HG03469 (cell line): ENCODE measurements around the gene DCTN4.
"Not testable (repeated sequence)": the region's sequence is repeated elsewhere in the genome, so short reads cannot be mapped to it uniquely, and the experiment has no call there.

Experiments
- ATAC-seq: cut with Tn5 transposase; IDR thresholded peaks from one replicate; pipeline ENCODE4 v1.9.1; 2021; ENCODE audit warnings: mild to moderate bottlenecking, moderate library complexity, moderate number of reproducible peaks; ENCODE audit not compliant: unreplicated experiment

DCTN4 gene

DNA sequence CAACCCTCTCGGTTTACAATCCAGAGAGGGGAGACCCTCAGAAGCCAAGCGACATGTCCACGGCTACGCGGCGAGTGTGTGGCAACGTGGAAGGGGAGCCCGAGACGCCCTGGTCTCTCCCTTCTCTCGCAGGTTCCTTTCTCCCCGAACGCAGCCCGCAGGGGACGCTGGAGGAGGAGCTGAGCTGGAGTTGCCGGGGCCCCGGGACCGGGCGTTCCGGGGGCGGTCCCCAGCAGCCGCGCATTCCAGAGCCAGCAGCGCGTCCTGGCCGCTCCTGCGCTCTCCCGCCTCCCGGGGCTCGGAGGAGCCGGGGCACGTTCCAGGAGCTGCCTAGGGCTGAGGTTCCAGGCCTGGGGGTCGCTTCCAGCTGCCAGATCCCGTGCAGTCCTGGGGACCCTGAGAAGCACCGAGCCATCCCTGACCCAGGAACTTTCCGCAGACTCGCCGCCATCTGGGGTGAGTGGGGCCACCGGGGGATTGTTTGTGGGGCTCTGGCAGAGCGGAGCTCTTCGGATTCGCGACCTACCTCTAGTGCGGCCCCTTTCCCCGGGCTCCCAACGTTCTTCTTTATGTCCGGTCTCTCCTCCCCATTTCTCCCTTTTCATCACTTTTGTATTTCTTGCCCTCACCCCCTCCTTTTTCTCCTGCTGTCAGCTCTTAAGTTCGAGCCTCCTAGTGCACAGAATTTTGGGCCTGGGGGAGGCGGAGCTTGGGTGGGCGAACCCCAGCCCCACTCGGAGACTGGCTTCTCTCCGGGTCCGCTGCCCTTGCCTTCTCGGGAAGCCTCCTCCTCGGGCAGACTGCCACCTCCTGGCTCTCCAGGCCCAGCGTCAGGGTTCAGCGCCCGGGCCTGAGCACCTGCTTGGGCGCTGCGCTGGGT lies 19.9 kb upstream of the DCTN4 start, which contains the start of gene SMIM3:
Gene SMIM3, plus strand, starts transcription at position 241 of the 880 bp plus-strand sequence. CDS start 16,684 bp downstream, outside the sequence.
- ATAC-seq = no peak

DNA sequence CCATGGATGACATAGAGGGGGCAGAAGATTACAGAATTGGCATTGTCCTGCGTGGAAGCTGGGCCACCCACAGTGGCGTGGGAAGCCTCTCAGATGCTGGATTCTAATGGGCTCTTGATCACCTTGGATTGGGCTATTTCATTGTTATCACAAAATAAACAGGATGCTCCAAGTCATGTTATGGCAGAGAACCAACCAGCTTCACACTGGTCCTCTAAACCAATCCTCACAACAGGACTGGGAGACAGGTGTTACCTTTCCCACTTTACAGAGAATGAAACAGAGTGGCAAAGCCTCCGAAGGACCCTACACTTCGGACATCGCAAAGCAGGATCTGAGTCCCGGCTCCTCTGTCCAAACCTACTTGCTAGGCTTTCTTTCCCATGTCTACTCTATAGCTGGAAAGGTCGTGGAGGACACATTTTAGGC lies 19.3 kb upstream of the DCTN4 start:
- ATAC-seq = no peak

DNA sequence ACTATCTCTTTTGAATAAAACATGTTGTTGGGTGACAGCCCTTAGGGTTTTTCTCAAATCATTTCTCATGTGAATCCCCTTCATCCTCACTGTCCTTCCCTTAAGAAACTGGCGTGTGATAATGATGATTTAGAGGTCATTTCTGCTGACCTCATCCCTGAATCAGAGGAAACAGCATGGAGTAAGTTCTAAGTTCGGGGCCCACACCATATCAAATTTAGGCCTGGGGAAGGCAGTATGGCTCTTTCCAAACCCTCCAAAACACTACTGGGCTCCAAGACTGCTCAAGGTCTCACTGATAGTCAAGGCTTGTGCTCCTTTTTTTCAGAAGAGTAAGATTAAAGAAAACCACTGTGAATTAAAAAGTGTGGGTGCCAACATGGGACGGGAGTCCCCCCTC lies 18.9 kb upstream of the DCTN4 start:
- ATAC-seq = no peak

DNA sequence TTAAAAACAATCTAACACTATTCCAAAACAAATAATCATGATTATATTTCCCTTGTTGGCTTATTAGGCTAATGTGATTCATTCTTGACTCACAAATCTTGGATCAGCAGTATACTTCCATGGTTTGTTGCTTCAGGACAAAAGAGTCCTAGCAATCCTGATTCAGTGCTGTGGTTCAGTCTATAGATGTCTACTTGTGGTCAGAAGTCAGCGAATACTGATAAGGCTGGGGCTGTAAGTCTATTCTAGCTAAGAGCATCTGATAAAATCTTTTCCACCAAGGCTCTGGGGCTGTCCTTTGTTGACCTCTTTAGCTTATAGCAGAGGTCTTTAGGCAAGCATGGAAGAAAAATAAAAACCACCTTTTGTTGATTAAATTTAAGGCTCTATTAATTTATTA lies 15.3 kb upstream of the DCTN4 start:
- no peak for ATAC-seq

DNA sequence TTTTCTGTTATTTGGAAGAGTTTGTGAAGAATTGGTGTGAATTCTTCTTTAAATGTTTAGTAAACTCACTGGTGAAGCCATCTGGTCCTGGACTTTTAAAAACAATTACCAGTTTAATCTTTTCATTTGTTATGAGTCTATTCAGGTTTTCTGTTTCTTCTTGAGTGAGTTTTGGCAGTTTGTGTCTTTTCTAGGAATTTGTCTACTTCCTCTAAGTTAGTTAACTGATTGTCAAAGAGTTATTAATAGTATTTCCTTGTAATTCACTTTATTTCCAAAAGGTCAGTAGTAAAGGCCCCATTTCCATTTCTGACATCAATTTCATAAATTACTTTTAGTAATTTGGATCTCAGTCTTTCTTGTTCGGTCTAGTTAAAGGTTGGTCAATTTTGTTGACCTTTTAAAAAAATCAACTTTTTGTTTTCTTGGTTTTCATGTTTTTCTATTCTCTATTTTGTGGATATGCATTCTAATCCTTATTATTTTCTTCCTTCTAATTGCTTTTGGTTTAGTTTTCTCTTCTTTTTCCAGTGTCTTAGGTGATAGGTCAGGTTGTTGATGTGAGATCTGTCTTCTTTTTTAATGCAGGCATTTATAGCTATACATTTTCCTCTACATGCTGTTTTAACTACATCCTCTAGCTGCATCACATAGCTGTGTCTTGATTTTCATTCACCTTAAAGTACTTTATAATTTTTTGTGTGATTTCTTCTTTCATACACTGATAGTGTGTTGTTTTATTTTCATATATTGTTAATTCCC lies 12.4 kb upstream of the DCTN4 start:
- ATAC-seq = no peak

DNA sequence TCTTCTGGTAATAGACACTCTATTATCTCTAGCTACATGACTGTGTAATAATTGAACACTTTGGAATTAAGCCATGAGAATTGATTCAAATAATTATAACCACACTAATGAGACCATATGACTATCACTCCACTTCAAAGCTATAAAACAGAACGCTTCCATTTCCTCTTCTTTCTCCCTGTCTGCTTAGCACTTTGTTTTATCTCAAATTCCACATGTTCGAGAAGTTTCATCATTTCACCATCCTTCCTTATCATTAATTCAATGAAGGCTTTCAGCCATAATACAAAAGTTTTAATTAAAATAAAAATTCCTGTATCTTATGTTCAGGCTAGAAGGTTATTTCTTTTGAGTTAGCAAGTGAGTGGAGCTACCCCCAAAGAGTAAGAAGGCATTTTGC lies 7.4 kb upstream of the DCTN4 start:
- ATAC-seq = no peak

DNA sequence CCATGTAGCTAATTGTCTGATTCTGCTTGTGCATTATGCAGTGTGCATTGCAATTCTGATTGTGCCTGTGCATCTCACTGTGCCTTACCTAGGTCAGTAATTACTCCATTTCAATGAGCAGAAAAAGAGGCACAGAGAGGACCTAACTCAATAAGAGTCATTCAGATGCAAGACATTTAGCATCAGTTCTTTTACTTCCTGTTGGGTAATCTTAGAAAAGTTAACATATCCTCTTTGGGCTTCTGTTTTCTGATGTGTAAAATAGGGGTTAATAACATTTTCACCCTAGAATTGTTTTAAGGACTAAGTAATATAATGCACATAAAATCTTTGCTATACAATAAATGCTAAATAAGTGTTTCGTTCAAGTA lies 7.0 kb upstream of the DCTN4 start:
- no peak for ATAC-seq

DNA sequence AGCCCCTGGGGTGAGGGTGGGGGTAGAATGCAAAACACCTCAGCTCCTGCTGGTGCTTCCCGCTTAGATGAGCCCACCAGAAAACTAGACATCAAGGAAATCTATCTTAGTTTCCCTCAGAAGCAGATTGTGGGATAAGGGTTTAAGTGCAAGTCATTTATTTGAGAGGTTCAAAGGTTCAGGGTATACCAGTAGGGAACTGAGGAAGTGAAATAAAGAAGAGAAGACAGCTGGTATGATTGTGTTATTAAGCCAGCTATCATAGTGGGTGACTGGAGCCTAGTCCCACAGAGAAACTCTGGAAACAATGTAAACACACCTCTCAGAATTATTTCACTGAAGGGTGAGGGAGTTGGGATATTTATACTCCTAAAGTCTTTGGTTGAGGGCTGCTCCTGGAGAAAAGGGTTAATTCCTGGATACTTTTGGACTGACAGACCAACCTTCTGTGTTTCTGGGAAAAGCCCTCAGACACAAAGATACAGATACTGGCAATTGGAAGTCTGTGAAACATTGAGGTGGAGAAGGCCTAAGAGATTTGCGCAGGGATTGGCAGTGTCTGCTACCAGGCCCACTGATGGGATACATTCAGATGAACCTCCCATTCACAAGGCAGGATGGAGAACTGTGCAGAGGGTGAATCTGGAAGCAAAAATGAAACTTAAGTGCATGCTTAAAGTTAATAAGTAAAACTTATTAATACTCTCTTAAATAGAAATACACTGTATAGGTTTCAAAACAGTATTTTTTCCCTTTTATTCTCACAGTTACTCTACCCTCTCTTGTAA lies 6.4 kb upstream of the DCTN4 start:
- ATAC-seq = no peak

DNA sequence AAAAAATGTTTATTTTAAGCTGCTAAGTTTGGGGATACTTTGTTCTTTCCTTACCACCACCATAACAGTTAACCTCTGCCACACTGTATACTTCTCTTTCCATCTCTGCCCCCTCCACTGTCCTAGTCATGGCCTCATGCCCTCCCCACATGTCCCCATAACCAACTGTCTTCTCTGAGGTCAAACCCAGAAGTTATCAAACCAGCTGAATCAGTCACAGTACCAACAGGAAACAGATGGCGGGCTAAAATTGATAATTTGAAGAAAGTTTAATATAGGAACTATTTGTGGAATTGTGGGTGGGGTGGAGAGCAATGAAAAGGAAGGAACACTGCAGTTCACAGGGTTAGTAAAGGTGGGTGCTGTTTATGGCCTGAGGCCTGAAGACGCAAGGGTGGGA lies 5.7 kb upstream of the DCTN4 start:
- no peak for ATAC-seq

DNA sequence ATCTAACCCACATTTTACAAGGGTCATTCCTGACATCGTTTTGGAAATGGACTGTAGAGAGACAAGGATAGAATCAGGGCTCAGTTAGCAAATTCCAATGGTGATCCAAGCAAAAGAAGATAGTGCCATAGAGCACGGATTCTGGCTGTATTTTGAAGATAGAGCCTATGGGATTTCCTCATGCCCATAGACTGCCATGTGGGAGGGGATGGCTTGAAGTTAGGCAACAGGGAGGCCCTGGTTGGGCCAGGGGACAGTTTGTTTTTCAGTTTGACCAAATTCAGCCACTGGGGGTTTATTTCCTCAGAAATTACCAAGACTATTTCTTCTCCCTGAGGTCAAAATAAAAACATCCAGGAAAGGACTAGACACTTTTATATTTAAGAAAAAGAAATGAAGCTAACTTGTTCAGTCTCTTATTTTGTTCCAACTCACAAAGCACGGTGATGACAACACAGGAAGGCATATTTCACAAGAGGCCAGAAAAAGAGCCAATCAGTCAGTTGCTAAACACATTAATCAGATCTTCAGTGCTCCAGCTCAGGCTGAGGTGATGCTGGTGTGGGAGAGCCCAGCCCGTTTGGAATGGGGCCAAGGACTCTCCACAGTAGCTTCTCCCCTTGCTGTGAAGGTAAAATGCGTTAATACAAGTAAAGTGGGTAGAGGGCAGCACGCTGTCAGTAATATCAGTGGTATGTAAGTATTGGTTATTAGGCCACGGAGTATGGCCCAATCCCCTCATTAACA lies 4.4 kb upstream of the DCTN4 start:
- ATAC-seq = no peak

DNA sequence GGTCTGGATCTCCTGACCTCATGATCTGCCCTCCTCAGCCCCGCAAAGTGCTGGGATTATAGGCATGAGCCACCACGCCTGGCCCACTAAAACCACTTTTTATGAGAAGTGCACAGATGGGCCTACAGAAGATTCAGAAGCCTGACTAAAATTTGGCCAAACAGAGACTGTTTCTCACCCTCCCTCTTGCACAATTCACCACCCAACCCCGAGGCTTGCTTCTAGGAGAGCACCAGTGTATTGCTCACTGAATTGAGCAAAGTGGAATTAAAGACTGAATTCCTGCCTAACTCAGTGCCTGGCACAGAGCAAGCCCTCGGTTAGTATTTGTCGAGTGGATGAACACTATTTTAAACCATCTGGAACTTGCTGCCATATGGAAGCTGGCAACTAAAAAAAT lies 3.4 kb upstream of the DCTN4 start:
- ATAC-seq = no peak

DNA sequence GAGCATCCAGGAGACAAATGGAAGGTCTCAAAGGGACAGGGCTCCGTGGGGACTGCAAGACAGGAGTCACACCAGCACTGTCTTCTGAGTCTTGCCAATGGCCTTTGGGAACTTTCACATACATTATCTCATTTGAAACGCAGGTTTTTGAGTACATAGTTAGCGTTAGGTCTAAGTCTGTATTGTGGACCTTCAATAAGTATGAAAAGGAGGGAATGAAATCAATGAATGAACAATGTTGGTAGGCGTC lies 442 bp upstream of the DCTN4 start:
- no peak for ATAC-seq

DNA sequence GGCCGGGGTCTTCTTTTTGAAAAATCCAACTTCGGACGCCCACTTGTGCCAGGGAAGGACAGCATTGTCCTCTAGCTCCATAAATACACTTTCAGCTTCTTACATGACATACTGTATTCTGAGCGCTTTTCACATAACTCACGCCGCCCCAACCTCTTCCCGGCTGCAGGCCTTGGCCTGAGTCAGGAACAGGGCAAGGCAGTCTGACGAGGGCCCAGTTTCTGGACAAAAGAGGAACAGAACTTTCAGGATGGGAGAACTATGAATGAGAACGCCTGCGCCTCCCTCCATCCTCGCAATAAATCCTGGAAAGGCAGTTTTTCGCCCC lies 650 bp downstream of the DCTN4 start:
- ATAC-seq = peak; percentile 1

DNA sequence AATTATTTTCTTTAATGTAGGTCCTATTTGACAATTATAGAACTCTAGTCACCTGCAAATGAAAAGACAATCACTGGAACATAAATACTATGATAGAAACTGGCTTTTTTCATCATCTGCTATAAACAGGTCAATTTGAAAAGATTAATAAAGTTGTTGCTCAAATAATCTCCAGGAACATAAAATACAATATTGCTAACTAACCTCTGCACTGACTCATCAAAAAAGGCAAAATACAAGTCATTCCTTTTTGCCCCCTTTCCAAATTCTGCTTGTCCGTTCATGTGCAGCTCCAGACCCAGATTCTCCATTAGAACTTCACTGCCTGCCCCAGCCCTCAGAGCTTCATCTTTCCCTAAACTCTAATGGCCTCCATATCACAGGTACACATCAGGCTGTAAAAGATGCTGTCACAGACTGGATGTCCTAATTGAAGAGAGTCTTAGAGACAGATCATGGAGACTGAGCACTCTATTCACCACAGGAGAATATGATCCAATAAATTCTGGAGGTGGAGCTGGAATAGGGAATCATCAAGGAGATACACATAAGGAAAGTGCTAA lies 1.6 kb downstream of the DCTN4 start:
- no peak for ATAC-seq

DNA sequence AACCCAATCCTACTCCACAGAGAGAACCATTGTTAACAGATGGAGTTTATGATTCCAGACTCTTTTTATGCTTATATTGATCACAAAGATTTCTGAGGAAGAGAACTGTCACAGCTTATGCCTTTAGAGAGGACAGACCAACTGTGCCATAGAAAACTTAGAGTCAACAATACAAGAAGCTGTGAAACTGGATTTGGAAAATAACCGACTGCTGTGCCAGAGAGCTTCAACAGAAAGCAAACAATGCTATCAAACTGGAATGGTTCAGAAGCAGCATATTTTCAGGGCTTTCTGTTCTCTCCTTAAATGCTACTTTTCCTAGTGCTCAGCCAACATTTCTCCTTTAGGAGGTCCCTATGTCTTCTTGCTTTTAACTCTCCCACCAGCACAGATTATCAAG lies 5.0 kb downstream of the DCTN4 start:
- no peak for ATAC-seq

DNA sequence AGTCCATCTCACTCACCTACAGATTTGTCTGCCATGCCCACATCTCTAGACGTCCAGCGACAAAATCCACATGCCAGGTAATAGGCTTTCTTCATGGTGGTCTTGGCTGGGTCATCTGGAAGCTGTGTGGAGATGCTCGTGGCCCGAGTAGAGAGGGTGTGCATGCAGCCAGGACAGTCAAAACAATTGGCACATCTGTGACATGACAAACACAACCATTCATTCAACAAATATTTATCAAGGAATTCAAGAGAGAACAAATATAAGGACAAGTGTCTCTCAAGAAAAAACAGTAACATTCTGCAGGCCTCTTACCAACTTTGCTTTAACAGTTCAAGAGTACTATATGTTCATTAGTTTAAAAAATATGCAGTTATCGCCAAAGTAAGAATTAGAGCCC lies 5.4 kb downstream of the DCTN4 start:
- ATAC-seq = no peak

DNA sequence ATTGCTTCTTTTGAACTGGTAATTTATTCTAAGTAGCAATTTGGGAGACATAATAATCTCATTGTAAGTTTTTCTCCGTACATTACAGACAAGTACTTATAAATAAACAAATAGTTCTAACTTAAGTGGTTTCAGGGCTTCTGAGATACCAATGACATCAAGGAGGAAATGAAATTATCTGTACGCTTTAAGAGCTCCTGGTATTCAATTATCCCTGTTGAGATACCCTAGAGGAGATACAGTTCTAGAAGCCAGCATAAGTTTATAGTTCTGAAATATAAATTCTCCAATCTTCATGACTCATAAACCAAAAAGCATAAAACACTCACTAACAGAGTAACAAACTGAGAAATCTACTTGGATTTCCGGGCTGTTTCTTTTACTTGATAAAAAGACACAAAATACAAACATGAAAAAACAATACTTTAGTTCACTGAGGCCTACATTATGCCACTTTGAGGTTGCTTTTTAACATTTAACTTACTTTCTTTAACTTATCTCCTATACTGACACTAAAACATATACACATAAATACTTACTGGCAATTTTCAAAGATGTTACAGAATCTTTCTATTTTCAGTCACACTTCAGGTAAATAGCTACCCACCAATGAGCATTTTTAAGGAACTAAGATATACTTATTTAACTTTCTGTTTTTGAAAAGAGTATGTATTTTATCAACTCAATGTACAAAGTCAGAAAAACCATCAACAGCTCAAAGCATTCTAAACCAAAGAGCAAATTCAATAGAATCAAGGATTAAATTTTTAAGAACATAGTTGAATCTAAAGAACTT lies 7.5 kb downstream of the DCTN4 start:
- ATAC-seq = no peak

DNA sequence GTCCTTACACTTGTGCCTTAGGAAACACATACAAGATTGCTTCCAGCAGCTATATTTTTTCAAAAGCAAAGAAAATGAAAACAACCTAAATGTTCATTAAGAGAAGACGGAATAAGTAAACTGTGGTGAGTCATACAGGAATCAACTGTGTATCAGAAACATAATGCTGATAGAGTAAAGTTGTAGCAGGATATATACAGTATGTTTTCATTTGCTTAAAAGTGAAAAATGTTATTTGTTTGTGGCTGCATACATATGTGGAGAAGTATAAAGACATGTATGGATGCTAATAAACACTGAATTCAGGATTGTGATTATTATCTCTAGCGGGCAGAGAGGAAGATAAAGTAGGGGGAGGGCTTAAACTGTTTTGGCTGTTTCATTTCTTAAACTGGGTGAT lies 8.3 kb downstream of the DCTN4 start:
- ATAC-seq = no peak

DNA sequence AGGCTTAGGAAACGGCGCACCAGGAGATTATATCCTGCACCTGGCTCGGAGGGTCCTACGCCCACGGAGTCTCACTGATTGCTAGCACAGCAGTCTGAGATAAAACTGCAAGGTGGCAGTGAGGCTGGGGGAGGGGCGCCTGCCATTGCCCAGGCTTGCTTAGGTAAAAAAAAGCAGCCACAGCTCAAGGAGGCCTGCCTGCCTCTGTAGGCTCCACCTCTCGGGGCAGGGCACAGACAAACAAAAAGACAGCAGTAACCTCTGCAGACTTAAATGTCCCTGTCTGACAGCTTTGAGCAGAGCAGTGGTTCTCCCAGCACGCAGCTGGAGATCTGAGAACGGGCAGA lies 15.7 kb downstream of the DCTN4 start:
- not testable (repeated sequence) for ATAC-seq
